ENCODE results near the gene PAIP2.
"Not testable (repeated sequence)": the region's sequence is repeated elsewhere in the genome, so short reads cannot be mapped to it uniquely, and the experiment has no call there.

Gene PAIP2

GRCh38 chr5:139395844-139396640 is 54.4 kb downstream of the PAIP2 start:
- in situ Hi-C loops (cut with MboI; ENCODE audit: low sequenced_read_pairs): no loop called here
- Histone ChIP-seq H3K9me3 (no peaks in the 10 kb centered on the region), H3K4me1 (peaks cover 4% of the 10 kb centered on the region), H3K27me3 (ENCODE audit: low read depth) (no peaks in the 10 kb centered on the region), H3K4me3 (no peak overlapping the region), H3K36me3 (replicated peaks) (peaks cover 1% of the 10 kb centered on the region; the same call in 1 of the 2 replicates)
- DNase-seq (ENCODE audit: low spot score in 2 of 2): no peak

GRCh38 chr5:139396691-139397090 is 55.0 kb downstream of the PAIP2 start:
- H3K36me3 ChIP-seq (replicated peaks): peaks cover 4% of the 10 kb centered on the region; the same call in 1 of the 2 replicates
- no peak for DNase-seq (ENCODE audit: low spot score in 2 of 2)
- H3K9me3 ChIP-seq: no peaks in the 10 kb centered on the region
- no peak overlapping the region for H3K4me3 ChIP-seq
- in situ Hi-C loops (cut with MboI; ENCODE audit: low sequenced_read_pairs): no loop called here
- H3K4me1 ChIP-seq: peaks cover 4% of the 10 kb centered on the region
- H3K27me3 ChIP-seq (ENCODE audit: low read depth): no peaks in the 10 kb centered on the region

- H3K9me3 ChIP-seq: no peaks in the 10 kb centered on the region
- in situ Hi-C loops (cut with MboI; ENCODE audit: low sequenced_read_pairs): no loop called here
- DNase-seq (ENCODE audit: low spot score in 2 of 2): no peak
- no peak overlapping the region for H3K4me3 ChIP-seq
- peaks cover 2% of the 10 kb centered on the region for H3K4me1 ChIP-seq
- peaks cover 4% of the 10 kb centered on the region; the same call in 1 of the 2 replicates for H3K36me3 ChIP-seq (replicated peaks)
- no peaks in the 10 kb centered on the region for H3K27me3 ChIP-seq (ENCODE audit: low read depth)
Measured at GRCh38 chr5:139397921-139398320, 56.3 kb downstream of the PAIP2 start.

DNA sequence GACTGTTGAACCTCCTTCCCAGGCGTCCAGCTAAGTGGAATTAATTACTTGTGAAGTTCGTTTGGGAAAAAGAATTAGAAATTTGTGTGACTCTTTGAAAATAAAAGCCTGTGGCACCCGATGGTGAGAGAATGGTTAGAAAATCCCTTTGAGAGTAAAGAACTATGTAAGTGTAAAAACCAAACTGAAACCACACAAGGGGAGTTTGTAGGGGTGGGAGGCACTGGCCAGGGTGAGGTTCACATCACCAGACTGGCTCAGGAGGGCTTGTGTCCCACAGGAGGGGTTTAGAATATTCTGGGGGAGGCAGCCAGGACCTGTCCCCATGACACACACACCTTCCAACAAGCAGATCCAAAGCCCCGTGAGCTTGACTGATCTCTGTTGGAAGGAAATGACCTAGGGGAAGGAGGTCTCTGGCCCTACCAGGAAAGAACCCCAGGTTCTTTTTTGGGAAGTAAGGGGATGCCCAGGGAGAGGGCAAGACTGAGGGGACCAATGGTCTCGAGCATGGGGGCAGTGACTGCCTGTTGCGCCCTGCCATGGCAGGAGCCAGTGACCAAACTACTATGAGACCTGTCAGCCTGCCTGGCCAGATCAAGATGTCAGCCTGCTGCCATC is 58.0 kb downstream of the PAIP2 start:
- no peaks in the 10 kb centered on the region for H3K9me3 ChIP-seq
- DNase-seq (ENCODE audit: low spot score in 2 of 2): no peak
- peaks cover 11% of the 10 kb centered on the region for H3K4me1 ChIP-seq
- in situ Hi-C loops (cut with MboI; ENCODE audit: low sequenced_read_pairs): no loop called here
- no peak overlapping the region for H3K4me3 ChIP-seq
- H3K36me3 ChIP-seq (replicated peaks): peaks cover 4% of the 10 kb centered on the region; the same call in 1 of the 2 replicates
- H3K27me3 ChIP-seq (ENCODE audit: low read depth): no peaks in the 10 kb centered on the region

DNA sequence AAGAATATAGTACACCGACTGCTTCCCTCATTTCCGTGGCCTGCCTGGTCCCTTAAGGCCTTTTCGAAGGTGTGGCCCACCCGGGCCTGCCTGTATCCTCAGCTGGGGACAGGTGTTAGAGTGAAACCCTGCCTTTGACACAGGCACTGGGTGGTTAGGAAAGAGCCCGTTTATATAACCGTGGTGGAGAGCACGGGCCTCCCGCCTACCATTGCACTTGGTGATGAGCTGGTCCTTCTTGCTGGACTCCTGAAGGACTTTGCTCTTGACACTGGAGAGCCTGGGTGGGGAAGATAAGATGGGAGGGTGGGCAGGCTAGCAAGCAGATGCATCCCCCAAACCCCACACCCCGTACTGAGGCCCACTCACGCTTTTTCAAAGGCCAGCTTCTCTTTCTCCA is 59.9 kb downstream of the PAIP2 start:
- no peak overlapping the region for H3K4me3 ChIP-seq
- in situ Hi-C loops (cut with MboI; ENCODE audit: low sequenced_read_pairs): no loop called here
- H3K36me3 ChIP-seq (replicated peaks): peaks cover 4% of the 10 kb centered on the region; the same call in 1 of the 2 replicates
- H3K9me3 ChIP-seq: no peaks in the 10 kb centered on the region
- DNase-seq (ENCODE audit: low spot score in 2 of 2): no peak
- no peaks in the 10 kb centered on the region for H3K27me3 ChIP-seq (ENCODE audit: low read depth)
- peaks cover 12% of the 10 kb centered on the region for H3K4me1 ChIP-seq

GRCh38 chr5:139402561-139403158 is 61.0 kb downstream of the PAIP2 start:
- peak; percentile 39 to 71 for DNase-seq (ENCODE audit: low spot score in 2 of 2)
- in situ Hi-C loops (cut with MboI; ENCODE audit: low sequenced_read_pairs): no loop called here
- Histone ChIP-seq H3K27me3 (ENCODE audit: low read depth) (no peaks in the 10 kb centered on the region), H3K9me3 (no peaks in the 10 kb centered on the region), H3K4me1 (peaks cover 12% of the 10 kb centered on the region), H3K4me3 (no peak overlapping the region), H3K36me3 (replicated peaks) (peaks cover 4% of the 10 kb centered on the region; the same call in 1 of the 2 replicates)

DNA sequence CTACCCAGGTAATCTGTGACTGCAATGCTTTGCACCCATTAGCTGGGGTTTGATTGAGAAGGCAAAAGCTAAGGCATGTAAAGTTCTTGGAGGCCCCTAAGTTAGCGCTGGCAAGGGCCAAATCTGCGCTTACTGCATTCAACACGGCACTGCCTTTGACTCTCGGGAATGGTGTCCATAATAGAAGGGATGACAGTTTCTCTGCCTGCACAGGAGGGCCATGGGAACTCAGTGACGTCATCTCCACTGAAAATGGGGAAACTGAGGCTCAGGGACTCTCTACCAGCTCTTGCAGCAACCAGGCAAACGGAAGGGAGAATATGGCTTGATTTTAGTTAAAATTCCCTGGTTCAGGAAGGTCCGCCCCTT is 61.7 kb downstream of the PAIP2 start:
- Histone ChIP-seq H3K36me3 (replicated peaks) (peaks cover 4% of the 10 kb centered on the region; the same call in 1 of the 2 replicates), H3K4me3 (peak overlapping the region; percentile 47), H3K27me3 (ENCODE audit: low read depth) (no peaks in the 10 kb centered on the region), H3K4me1 (peaks cover 12% of the 10 kb centered on the region), H3K9me3 (no peaks in the 10 kb centered on the region)
- in situ Hi-C loops (cut with MboI; ENCODE audit: low sequenced_read_pairs): no loop called here
- no peak for DNase-seq (ENCODE audit: low spot score in 2 of 2)

- Histone ChIP-seq H3K9me3 (no peaks in the 10 kb centered on the region), H3K36me3 (replicated peaks) (peaks cover 4% of the 10 kb centered on the region; the same call in 1 of the 2 replicates), H3K4me3 (peak within 1 kb of the TSS; percentile 47), H3K4me1 (peaks cover 12% of the 10 kb centered on the region), H3K27me3 (ENCODE audit: low read depth) (no peaks in the 10 kb centered on the region)
- in situ Hi-C loops (cut with MboI; ENCODE audit: low sequenced_read_pairs): no loop called here
- DNase-seq (ENCODE audit: low spot score in 2 of 2): peak; percentile 94 to 99
Measured at GRCh38 chr5:139403787-139404483, 62.3 kb downstream of the PAIP2 start, which contains the start of gene SPATA24. SPATA24 (minus strand) TSS chr5:139404089; CDS start chr5:139404060, 29 bp downstream.

DNA sequence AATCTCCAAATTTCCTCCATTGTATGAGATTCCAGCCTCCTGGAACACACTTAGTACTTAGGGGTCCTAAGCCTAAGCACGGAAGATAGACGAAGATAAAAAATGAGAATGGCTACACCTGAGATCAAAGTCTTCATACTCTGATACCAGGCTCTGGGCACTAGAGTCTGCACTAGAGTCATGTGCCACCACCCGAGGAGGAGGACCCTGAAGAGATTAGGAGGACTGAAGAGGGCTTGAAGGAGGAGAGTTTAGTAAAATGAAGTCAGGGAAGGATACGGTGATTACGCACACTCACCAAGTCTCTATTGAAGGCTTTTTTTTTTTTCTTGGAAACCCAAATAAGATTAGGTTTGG is 62.8 kb downstream of the PAIP2 start:
- no peak for DNase-seq (ENCODE audit: low spot score in 2 of 2)
- H3K4me3 ChIP-seq: peak overlapping the region; percentile 47
- in situ Hi-C loops (cut with MboI; ENCODE audit: low sequenced_read_pairs): no loop called here
- peaks cover 4% of the 10 kb centered on the region; the same call in 1 of the 2 replicates for H3K36me3 ChIP-seq (replicated peaks)
- no peaks in the 10 kb centered on the region for H3K9me3 ChIP-seq
- no peaks in the 10 kb centered on the region for H3K27me3 ChIP-seq (ENCODE audit: low read depth)
- H3K4me1 ChIP-seq: peaks cover 12% of the 10 kb centered on the region

- in situ Hi-C loops (cut with MboI; ENCODE audit: low sequenced_read_pairs): no loop called here
- H3K4me1 ChIP-seq: peaks cover 12% of the 10 kb centered on the region
- H3K9me3 ChIP-seq: no peaks in the 10 kb centered on the region
- no peak overlapping the region for H3K4me3 ChIP-seq
- H3K27me3 ChIP-seq (ENCODE audit: low read depth): no peaks in the 10 kb centered on the region
- no peaks in the 10 kb centered on the region for H3K36me3 ChIP-seq (replicated peaks)
- no peak for DNase-seq (ENCODE audit: low spot score in 2 of 2)
Measured at GRCh38 chr5:139406963-139407362, 65.3 kb downstream of the PAIP2 start.

- in situ Hi-C loops (cut with MboI; ENCODE audit: low sequenced_read_pairs): no loop called here
- no peak for DNase-seq (ENCODE audit: low spot score in 2 of 2)
Measured at GRCh38 chr5:139407517-139407916, 65.9 kb downstream of the PAIP2 start.

DNA sequence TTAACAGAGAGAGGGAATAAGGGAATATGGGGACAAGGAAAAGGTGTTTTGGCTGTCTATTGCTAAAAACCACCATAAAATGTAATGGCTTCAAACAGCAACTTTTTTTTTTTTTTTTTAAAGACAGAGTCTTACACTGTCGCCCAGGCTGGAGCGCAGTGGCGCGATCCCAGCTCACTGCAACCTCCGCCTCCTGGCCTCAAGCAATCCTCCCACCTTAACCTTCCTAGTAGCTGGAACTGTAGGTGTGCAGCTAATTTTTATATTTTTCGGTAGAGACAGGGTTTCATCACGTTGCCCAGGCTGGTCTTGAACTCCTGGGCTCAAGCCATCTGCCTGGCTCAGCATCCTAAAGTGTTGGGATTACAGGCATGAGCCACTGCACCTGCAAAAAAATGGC is 66.5 kb downstream of the PAIP2 start:
- Histone ChIP-seq H3K4me3 (no peak overlapping the region), H3K9me3 (no peaks in the 10 kb centered on the region), H3K4me1 (peaks cover 9% of the 10 kb centered on the region), H3K27me3 (ENCODE audit: low read depth) (no peaks in the 10 kb centered on the region), H3K36me3 (replicated peaks) (no peaks in the 10 kb centered on the region)
- no peak for DNase-seq (ENCODE audit: low spot score in 2 of 2)
- in situ Hi-C loops (cut with MboI; ENCODE audit: low sequenced_read_pairs): no loop called here

More at GRCh38 chr5:139407517-139407916, 65.9 kb downstream of the PAIP2 start:
- Histone ChIP-seq H3K9me3 (no peaks in the 10 kb centered on the region), H3K27me3 (ENCODE audit: low read depth) (no peaks in the 10 kb centered on the region), H3K4me1 (peaks cover 12% of the 10 kb centered on the region), H3K4me3 (no peak overlapping the region), H3K36me3 (replicated peaks) (no peaks in the 10 kb centered on the region)

GRCh38 chr5:139409116-139409515 is 67.5 kb downstream of the PAIP2 start:
- H3K9me3 ChIP-seq; DNase-seq (ENCODE audit: low spot score in 2 of 2); H3K36me3 ChIP-seq (replicated peaks); H3K27me3 ChIP-seq (ENCODE audit: low read depth); in situ Hi-C loops (cut with MboI; ENCODE audit: low sequenced_read_pairs); H3K4me1 ChIP-seq; H3K4me3 ChIP-seq: not testable (repeated sequence)

Data from HAP-1 (cell line).